Ascending aorta (tissue), 2 donors: ENCODE measurements around the gene RAB39B. TPM values are rescaled to one million over a fixed set of nuclear protein-coding genes. Genes with fewer than 3 reads are reported as not detected.

Experiments used
- DNase-seq, 2 donors: peaks; one replicate each; pipeline ENCODE4 v3.0.0-alpha.2; 2019; ENCODE audit warnings: low spot score in 2 of 2
- H3K27ac ChIP-seq, 2 donors: fragments of 200-600 bp; sonication (generic); one replicate each; pipeline ENCODE4 v1.5.1; 2016 to 2017; ENCODE audit warnings: mild to moderate bottlenecking in 1 of 2
- H3K27me3 ChIP-seq: fragments of 200-600 bp; sonication (generic); one replicate; pipeline ENCODE4 v1.5.1; 2017
- H3K36me3 ChIP-seq, 2 donors: fragments of 200-600 bp; sonication (generic); one replicate each; pipeline ENCODE4 v1.5.1; 2016
- H3K4me1 ChIP-seq, 2 donors: fragments of 200-600 bp; sonication (generic); one replicate each; pipeline ENCODE4 v1.5.1; 2016 to 2017; ENCODE audit warnings: mild to moderate bottlenecking in 1 of 2
- H3K4me3 ChIP-seq, 2 donors: fragments of 200-600 bp; sonication (generic); one replicate each; pipeline ENCODE4 v1.5.1; 2016 to 2017; ENCODE audit warnings: mild to moderate bottlenecking in 1 of 2
- H3K9me3 ChIP-seq, 2 donors: fragments of 200-600 bp; sonication (generic); one replicate each; pipeline ENCODE4 v1.5.1; 2016
- intact Hi-C: fragments of 100-400 bp; cut with DNase I; formaldehyde crosslinking; loops from one replicate; pipeline ENCODE4 v1.15.1; 2023
- total RNA-seq: library from RNA; depleted of rRNA; stranded (reverse); fragments of >200 nt; gene quantifications from one replicate; pipeline ENCODE4 v1.1.0, GENCODE V29; 2016
- TF ChIP-seq, protein P1 (sequence below), 3 experiments: fragments of 200-600 bp in 2 of 3; fragments of 450-650 bp in 1 of 3; sonication (generic) in 2 of 3; IDR thresholded peaks; one replicate each; pipeline ENCODE4 v1.5.1; 2016 to 2019; ENCODE audit warnings: antibody characterized with exemption in 3 of 3, mild to moderate bottlenecking in 1 of 3, moderate library complexity in 1 of 3

RAB39B gene
- total RNA-seq, 1 donor from 2014 or later, result not detected

DNA sequence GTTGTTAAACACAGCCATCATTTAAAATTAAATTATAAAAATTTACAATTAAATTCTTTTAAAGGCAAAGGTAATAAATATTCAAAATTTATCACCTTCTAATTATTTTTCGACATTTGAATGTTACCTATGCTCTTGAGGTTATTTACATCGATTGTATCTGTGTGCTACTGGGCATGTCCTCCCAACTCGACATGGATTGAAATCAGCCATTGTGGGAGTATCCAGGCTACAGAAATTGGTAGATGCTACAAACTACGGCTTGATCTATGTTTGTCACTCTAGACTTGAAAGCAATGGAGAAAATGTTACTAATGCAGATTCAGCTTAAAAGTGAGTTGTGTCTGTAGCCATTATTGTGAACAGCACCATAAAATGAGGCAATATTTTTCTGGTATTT lies 50.6 kb downstream of the RAB39B start:
- Histone ChIP-seq H3K4me3 (no peak overlapping the region), H3K9me3 (no peaks in the 10 kb centered on the region), H3K4me1 (peaks cover 0 to 3% of the 10 kb centered on the region in 2 donors), H3K27ac (no peak overlapping the region), H3K27me3 (no peaks in the 10 kb centered on the region), H3K36me3 (no peaks in the 10 kb centered on the region)
- no peak for DNase-seq
- TF ChIP-seq, protein P1, sequence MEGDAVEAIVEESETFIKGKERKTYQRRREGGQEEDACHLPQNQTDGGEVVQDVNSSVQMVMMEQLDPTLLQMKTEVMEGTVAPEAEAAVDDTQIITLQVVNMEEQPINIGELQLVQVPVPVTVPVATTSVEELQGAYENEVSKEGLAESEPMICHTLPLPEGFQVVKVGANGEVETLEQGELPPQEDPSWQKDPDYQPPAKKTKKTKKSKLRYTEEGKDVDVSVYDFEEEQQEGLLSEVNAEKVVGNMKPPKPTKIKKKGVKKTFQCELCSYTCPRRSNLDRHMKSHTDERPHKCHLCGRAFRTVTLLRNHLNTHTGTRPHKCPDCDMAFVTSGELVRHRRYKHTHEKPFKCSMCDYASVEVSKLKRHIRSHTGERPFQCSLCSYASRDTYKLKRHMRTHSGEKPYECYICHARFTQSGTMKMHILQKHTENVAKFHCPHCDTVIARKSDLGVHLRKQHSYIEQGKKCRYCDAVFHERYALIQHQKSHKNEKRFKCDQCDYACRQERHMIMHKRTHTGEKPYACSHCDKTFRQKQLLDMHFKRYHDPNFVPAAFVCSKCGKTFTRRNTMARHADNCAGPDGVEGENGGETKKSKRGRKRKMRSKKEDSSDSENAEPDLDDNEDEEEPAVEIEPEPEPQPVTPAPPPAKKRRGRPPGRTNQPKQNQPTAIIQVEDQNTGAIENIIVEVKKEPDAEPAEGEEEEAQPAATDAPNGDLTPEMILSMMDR (IDR thresholded peaks at IDR 0.05), result no peak
- intact Hi-C loops, result loop anchor here (10.0 kb wide), 1 partner anchor 119 kb away; no protein-coding TSS in a partner anchor

DNA sequence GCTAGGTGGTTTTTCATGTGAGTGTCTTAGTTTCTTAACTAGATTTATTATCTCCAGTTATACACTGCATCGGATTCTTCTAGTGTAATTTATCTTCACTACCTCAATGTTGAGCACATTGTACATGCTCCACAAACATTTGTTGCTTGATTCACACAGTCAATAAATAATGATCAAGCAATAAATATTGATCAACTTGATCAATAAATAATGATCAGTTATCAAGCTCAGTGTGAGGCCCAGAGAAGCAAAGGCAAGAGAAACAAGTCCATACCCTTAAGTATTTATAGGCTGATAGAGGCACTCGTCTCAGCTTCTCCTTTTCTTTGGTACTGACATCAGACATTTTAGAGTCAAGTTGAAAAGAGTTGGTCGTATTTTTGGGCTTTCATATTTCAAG lies 53.1 kb downstream of the RAB39B start:
- Histone ChIP-seq H3K4me1 (no peaks in the 10 kb centered on the region), H3K27ac (no peak overlapping the region), H3K36me3 (no peaks in the 10 kb centered on the region), H3K9me3 (no peaks in the 10 kb centered on the region), H3K4me3 (no peak overlapping the region), H3K27me3 (no peaks in the 10 kb centered on the region)
- no peak for DNase-seq
- TF ChIP-seq, protein P1 (IDR thresholded peaks at IDR 0.05), result no peak
- intact Hi-C loops, result loop anchor here (10.0 kb wide), 1 partner anchor 116 kb away; no protein-coding TSS in a partner anchor

Other genes starting within 250 kb of the RAB39B start
- gene F8, start 241.8 kb downstream of the RAB39B start, total RNA-seq, result 17.2 TPM
- gene FUNDC2, start 237.6 kb downstream of the RAB39B start, total RNA-seq, result 54.0 TPM
- gene CMC4, start 193.4 kb downstream of the RAB39B start, total RNA-seq, result 11.9 TPM
- 6.1 TPM for gene MTCP1, start 193.4 kb downstream of the RAB39B start, total RNA-seq
- gene BRCC3, start 193.0 kb downstream of the RAB39B start, total RNA-seq, result 9.4 TPM
- 11.2 TPM for gene VBP1, start 48.0 kb downstream of the RAB39B start, total RNA-seq
- gene CLIC2, start 70.1 kb upstream of the RAB39B start, total RNA-seq, result 34.3 TPM
- not detected for gene F8A2, start 117.6 kb upstream of the RAB39B start, total RNA-seq
- not detected for gene F8A3, start 194.1 kb upstream of the RAB39B start, total RNA-seq